WTC11 (cell line): ENCODE results near the gene MYO1H. TPM values are rescaled to one million over a fixed set of nuclear protein-coding genes. Genes with fewer than 3 reads are reported as not detected.

ENCODE experiments used
- ATAC-seq: fragments of 200-7000 bp; cut with Tn5 transposase; 2 replicates; pipeline ENCODE4 v1.10.0; 2021; ENCODE audit warnings: mild to moderate bottlenecking, moderate library complexity
- CTCF ChIA-PET: fragments of 300-600 bp; sonication (Branson Sonifier 250); formaldehyde crosslinking; loops from one replicate; lab custom pipeline; 2021; ENCODE audit warnings: antibody characterized with exemption; lab: Charles Lee
- POLR2A ChIA-PET: fragments of 350-600 bp; sonication (Branson Sonifier 250); formaldehyde crosslinking; loops from one replicate; lab custom pipeline; 2021; ENCODE audit warnings: antibody characterized with exemption; lab: Charles Lee
- DNase-seq: peaks from one replicate; pipeline ENCODE4 v3.0.0; 2021; ENCODE audit warnings: low spot score
- H3K27ac Mint-ChIP-seq: 2 replicates; pipeline ENCODE4 v1.8.0; 2021; ENCODE audit warnings: mixed read lengths
- H3K27me3 Mint-ChIP-seq: 2 replicates; pipeline ENCODE4 v1.8.0; 2021; ENCODE audit warnings: low read depth, mild to moderate bottlenecking, moderate library complexity, mixed read lengths
- H3K36me3 Mint-ChIP-seq: 2 replicates; pipeline ENCODE4 v1.8.0; 2021; ENCODE audit warnings: mixed read lengths
- H3K4me1 Mint-ChIP-seq: 2 replicates; pipeline ENCODE4 v1.8.0; 2022; ENCODE audit warnings: mixed read lengths
- H3K4me3 Mint-ChIP-seq: 2 replicates; pipeline ENCODE4 v1.8.0; 2021; ENCODE audit warnings: mild to moderate bottlenecking, moderate library complexity, mixed read lengths
- H3K9me3 Mint-ChIP-seq: 2 replicates; pipeline ENCODE4 v1.8.0; 2021; ENCODE audit warnings: mixed read lengths
- ATF1 ChIP-seq: sonication (generic); formaldehyde crosslinking; IDR thresholded peaks from 2 replicates; pipeline ENCODE4 v1.8.1; 2023; ENCODE audit warnings: mild to moderate bottlenecking, moderate library complexity, missing genetic modification reagents
- FOXP1 ChIP-seq: sonication (generic); formaldehyde crosslinking; IDR thresholded peaks from 2 replicates; pipeline ENCODE4 v1.8.0; 2022; ENCODE audit warnings: missing genetic modification reagents, mild to moderate bottlenecking, moderate library complexity, borderline replicate concordance
- HMGA2 ChIP-seq: fragments of 250-450 bp; sonication (Bioruptor Pico); IDR thresholded peaks from 2 replicates; pipeline ENCODE4 v1.4.0; 2021; ENCODE audit warnings: mild to moderate bottlenecking, moderate library complexity
- JAZF1 ChIP-seq: fragments of 250-450 bp; sonication (Bioruptor Pico); IDR thresholded peaks from 2 replicates; pipeline ENCODE4 v1.9.0; 2021; ENCODE audit warnings: moderate library complexity, mild to moderate bottlenecking, inconsistent platforms
- MYBL2 ChIP-seq: sonication (generic); formaldehyde crosslinking; IDR thresholded peaks from 2 replicates; pipeline ENCODE4 v1.8.1; 2023; ENCODE audit warnings: mild to moderate bottlenecking, moderate library complexity, missing genetic modification reagents
- NR2C2 ChIP-seq: sonication (generic); formaldehyde crosslinking; IDR thresholded peaks from 2 replicates; pipeline ENCODE4 v1.8.0; 2022; ENCODE audit warnings: mild to moderate bottlenecking, missing genetic modification reagents
- ZBTB21 ChIP-seq: sonication (generic); formaldehyde crosslinking; IDR thresholded peaks from 2 replicates; pipeline ENCODE4 v1.8.1; 2023; ENCODE audit warnings: mild to moderate bottlenecking, missing genetic modification reagents, borderline replicate concordance
- ZNF219 ChIP-seq: sonication (generic); formaldehyde crosslinking; IDR thresholded peaks from 2 replicates; pipeline ENCODE4 v1.8.0; 2023; ENCODE audit warnings: missing genetic modification reagents, mild to moderate bottlenecking, borderline replicate concordance
- ZNF423 ChIP-seq: fragments of 250-450 bp; sonication (Bioruptor Pico); IDR thresholded peaks from 2 replicates; pipeline ENCODE4 v2.1.2; 2022; ENCODE audit warnings: mild to moderate bottlenecking, moderate library complexity
- total RNA-seq: library from RNA; stranded (reverse); gene quantifications from 3 replicates; pipeline ENCODE4 v1.2.3, GENCODE V29; 2021
- TF ChIP-seq, protein P1 (sequence below): sonication (generic); formaldehyde crosslinking; IDR thresholded peaks from 2 replicates; pipeline ENCODE4 v1.8.1; 2022; ENCODE audit warnings: low read depth, mild to moderate bottlenecking, moderate library complexity, missing genetic modification reagents, borderline replicate concordance
- TF ChIP-seq, protein P2 (sequence below): sonication (generic); formaldehyde crosslinking; IDR thresholded peaks from 2 replicates; pipeline ENCODE4 v1.8.1; 2023; ENCODE audit warnings: mild to moderate bottlenecking, missing genetic modification reagents
- TF ChIP-seq, protein P3 (sequence below): sonication (generic); formaldehyde crosslinking; IDR thresholded peaks from 2 replicates; pipeline ENCODE4 v1.8.1; 2022; ENCODE audit warnings: mild to moderate bottlenecking, moderate library complexity, missing genetic modification reagents
- TF ChIP-seq, protein P4 (sequence below): fragments of 250-450 bp; sonication (Bioruptor Pico); IDR thresholded peaks from 2 replicates; pipeline ENCODE4 v1.8.0; 2021; ENCODE audit warnings: mild to moderate bottlenecking
- TF ChIP-seq, protein P5 (sequence below): sonication (generic); formaldehyde crosslinking; IDR thresholded peaks from 2 replicates; pipeline ENCODE4 v1.8.0; 2022; ENCODE audit warnings: mild to moderate bottlenecking, missing genetic modification reagents
- TF ChIP-seq, protein P6 (sequence below): fragments of 250-450 bp; sonication (Bioruptor Pico); conservative IDR thresholded peaks from 2 replicates; pipeline ENCODE4 v1.9.0; 2021; ENCODE audit warnings: mild to moderate bottlenecking
- TF ChIP-seq, protein P7 (sequence below): sonication (generic); formaldehyde crosslinking; IDR thresholded peaks from 2 replicates; pipeline ENCODE4 v1.8.0; 2023; ENCODE audit warnings: missing genetic modification reagents
- TF ChIP-seq, protein P8 (sequence below): sonication (generic); formaldehyde crosslinking; IDR thresholded peaks from 2 replicates; pipeline ENCODE4 v1.8.1; 2022; ENCODE audit warnings: low read depth, missing genetic modification reagents, borderline replicate concordance
- TF ChIP-seq, protein P9 (sequence below): sonication (generic); formaldehyde crosslinking; IDR thresholded peaks from 2 replicates; pipeline ENCODE4 v1.8.0; 2022; ENCODE audit warnings: mild to moderate bottlenecking, missing genetic modification reagents
- TF ChIP-seq, protein P10 (sequence below): sonication (generic); formaldehyde crosslinking; IDR thresholded peaks from 2 replicates; pipeline ENCODE4 v1.8.1; 2022; ENCODE audit warnings: mild to moderate bottlenecking, missing genetic modification reagents, moderate library complexity, borderline replicate concordance

MYO1H gene
- total RNA-seq, 1 experiment from 2014 or later, result 0.44 TPM

DNA sequence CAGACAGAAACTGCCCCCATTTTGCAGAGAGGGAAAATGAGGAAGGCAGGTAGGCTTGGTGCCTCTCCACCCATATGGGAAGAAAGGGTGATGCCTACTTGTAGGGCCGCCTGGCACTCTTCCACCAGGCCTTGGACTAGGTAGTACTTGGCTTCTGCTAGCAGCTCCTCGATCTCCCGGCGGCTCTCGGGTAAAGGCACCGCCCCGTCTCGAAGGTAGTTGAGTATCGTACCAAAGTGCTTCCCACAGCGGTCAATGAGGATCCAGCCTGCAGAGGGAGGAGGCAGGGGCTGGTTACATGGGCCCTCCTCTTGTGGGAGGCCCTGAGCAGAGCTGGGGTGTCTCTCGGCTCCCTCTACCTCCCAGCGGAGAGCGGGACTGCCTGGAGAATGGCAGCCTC is 112.8 kb downstream of the MYO1H start:
- Mint-ChIP-seq H3K4me3 (no peak overlapping the region), H3K27ac (peak overlapping the region; percentile 99), H3K27me3 (no peaks in the 10 kb centered on the region), H3K4me1 (peaks cover 86% of the 10 kb centered on the region), H3K36me3 (peaks cover 34% of the 10 kb centered on the region), H3K9me3 (no peaks in the 10 kb centered on the region)
- ChIA-PET CTCF (interaction anchor here (4.0 to 5.2 kb wide), 2 partner anchors 26 to 32 kb away, joined by 18 to 52 read pairs; no protein-coding TSS in a partner anchor), POLR2A (no interaction called here)
- no peak; the same call in 1 of the 2 replicates for ATAC-seq
- DNase-seq, result no peak
- TF ChIP-seq FOXP1 (CRISPR knock-in tag), result 0 out of 2 replicates have a peak, but pooled peaks have one; percentile 28
- TF ChIP-seq ZBTB21 (CRISPR knock-in tag), result no peak

DNA sequence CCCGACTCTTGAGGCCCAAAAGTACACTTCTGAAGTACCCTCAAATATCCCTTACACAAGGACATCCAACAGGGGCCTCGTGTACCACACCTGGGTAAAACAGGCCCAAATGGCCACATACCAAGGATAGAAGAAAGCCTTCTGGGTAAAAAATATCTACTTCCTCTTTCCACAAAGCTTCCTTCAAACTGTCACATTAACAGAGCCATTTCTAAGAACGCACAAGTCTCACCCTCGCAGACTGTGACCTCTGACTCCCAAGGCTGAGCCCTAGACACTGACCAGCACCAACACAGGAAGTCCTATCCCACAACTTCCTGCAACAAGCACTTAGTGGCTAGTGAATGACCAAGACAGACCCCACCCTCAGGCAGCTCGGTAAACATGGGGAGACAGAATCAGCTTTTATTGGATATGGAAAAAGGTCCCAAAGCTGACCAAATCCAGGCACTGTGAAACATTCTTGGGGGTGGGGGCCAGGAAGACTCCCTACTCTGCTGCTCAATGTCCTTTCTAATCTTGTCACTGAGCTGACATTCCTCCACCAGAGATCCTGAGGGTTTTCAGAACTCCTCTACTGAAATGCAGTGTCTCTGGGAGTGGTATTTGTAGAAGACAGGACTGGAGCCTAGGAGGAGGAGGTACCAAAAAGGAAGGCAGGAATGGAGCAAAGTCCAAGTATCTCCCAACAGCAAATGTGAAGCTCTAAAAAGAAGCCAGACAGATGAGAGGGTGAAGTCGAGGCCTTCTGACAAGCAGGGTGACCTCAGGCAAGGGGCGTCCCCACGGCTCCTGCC is 113.5 kb downstream of the MYO1H start:
- POLR2A ChIA-PET, result interaction anchor here (0.6 to 1.2 kb wide), 2 partner anchors 28 to 216 kb away, joined by 3 read pairs; no protein-coding TSS in a partner anchor
- ATAC-seq (no peak), DNase-seq (no peak)
- H3K9me3 Mint-ChIP-seq, result no peaks in the 10 kb centered on the region
- peaks cover 94% of the 10 kb centered on the region for H3K4me1 Mint-ChIP-seq
- H3K27ac Mint-ChIP-seq, result peak overlapping the region; percentile 99
- H3K36me3 Mint-ChIP-seq, result peaks cover 34% of the 10 kb centered on the region
- H3K4me3 Mint-ChIP-seq, result no peak overlapping the region
- CTCF ChIA-PET, result interaction anchor here (0.6 to 5.2 kb wide), 5 partner anchors 13 to 375 kb away, joined by 3 to 52 read pairs (median 4); partner anchors contain the start of gene KCTD10
- H3K27me3 Mint-ChIP-seq, result no peaks in the 10 kb centered on the region
- TF ChIP-seq ZNF423, result no peak
- TF ChIP-seq, protein P1, sequence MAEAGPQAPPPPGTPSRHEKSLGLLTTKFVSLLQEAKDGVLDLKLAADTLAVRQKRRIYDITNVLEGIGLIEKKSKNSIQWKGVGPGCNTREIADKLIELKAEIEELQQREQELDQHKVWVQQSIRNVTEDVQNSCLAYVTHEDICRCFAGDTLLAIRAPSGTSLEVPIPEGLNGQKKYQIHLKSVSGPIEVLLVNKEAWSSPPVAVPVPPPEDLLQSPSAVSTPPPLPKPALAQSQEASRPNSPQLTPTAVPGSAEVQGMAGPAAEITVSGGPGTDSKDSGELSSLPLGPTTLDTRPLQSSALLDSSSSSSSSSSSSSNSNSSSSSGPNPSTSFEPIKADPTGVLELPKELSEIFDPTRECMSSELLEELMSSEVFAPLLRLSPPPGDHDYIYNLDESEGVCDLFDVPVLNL, result no peak
- no peak for TF ChIP-seq ATF1 (CRISPR knock-in tag)
- TF ChIP-seq, protein P2, sequence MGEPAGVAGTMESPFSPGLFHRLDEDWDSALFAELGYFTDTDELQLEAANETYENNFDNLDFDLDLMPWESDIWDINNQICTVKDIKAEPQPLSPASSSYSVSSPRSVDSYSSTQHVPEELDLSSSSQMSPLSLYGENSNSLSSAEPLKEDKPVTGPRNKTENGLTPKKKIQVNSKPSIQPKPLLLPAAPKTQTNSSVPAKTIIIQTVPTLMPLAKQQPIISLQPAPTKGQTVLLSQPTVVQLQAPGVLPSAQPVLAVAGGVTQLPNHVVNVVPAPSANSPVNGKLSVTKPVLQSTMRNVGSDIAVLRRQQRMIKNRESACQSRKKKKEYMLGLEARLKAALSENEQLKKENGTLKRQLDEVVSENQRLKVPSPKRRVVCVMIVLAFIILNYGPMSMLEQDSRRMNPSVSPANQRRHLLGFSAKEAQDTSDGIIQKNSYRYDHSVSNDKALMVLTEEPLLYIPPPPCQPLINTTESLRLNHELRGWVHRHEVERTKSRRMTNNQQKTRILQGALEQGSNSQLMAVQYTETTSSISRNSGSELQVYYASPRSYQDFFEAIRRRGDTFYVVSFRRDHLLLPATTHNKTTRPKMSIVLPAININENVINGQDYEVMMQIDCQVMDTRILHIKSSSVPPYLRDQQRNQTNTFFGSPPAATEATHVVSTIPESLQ (CRISPR knock-in tag), result no peak
- TF ChIP-seq, protein P3, sequence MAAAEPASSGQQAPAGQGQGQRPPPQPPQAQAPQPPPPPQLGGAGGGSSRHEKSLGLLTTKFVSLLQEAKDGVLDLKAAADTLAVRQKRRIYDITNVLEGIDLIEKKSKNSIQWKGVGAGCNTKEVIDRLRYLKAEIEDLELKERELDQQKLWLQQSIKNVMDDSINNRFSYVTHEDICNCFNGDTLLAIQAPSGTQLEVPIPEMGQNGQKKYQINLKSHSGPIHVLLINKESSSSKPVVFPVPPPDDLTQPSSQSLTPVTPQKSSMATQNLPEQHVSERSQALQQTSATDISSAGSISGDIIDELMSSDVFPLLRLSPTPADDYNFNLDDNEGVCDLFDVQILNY (CRISPR knock-in tag), result no peak
- TF ChIP-seq, protein P4, sequence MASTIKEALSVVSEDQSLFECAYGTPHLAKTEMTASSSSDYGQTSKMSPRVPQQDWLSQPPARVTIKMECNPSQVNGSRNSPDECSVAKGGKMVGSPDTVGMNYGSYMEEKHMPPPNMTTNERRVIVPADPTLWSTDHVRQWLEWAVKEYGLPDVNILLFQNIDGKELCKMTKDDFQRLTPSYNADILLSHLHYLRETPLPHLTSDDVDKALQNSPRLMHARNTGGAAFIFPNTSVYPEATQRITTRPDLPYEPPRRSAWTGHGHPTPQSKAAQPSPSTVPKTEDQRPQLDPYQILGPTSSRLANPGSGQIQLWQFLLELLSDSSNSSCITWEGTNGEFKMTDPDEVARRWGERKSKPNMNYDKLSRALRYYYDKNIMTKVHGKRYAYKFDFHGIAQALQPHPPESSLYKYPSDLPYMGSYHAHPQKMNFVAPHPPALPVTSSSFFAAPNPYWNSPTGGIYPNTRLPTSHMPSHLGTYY, result no peak
- TF ChIP-seq HMGA2 (CRISPR knock-in tag), result no peak
- no peak for TF ChIP-seq NR2C2 (CRISPR knock-in tag)
- TF ChIP-seq, protein P5, sequence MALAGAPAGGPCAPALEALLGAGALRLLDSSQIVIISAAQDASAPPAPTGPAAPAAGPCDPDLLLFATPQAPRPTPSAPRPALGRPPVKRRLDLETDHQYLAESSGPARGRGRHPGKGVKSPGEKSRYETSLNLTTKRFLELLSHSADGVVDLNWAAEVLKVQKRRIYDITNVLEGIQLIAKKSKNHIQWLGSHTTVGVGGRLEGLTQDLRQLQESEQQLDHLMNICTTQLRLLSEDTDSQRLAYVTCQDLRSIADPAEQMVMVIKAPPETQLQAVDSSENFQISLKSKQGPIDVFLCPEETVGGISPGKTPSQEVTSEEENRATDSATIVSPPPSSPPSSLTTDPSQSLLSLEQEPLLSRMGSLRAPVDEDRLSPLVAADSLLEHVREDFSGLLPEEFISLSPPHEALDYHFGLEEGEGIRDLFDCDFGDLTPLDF, result no peak
- TF ChIP-seq JAZF1, result no peak
- TF ChIP-seq MYBL2 (CRISPR knock-in tag), result no peak
- TF ChIP-seq, protein P6, sequence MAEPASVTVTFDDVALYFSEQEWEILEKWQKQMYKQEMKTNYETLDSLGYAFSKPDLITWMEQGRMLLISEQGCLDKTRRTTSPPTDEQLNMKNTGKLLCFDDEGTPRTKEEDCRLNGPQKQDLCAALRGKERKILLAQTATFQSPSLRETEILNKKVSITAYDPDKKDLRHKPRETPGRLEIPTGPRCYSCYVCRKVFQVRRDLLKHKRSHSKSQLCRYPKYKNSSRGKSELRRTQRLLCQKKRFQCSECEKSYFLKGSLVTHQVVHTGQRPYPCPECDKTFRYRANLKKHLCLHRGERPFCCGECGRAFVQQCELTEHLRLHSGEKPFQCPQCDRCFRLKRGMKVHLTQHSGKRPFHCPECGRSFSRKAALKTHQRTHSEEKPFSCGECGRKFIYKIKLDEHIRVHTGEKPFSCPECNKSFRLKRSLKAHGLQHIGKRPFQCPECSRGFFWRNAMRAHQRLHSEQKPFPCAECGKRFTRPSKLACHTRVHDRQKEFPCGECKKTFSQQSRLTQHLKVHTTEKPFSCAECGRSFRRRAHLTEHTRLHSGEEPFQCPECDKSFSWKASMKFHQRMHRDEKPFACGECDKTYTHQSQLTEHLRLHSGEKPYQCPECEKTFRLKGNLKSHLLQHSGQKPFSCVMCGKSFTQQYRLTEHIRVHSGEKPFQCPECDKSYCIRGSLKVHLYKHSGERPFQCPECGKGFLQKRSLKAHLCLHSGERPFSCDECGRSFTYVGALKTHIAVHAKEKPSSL, result no peak
- TF ChIP-seq, protein P7, sequence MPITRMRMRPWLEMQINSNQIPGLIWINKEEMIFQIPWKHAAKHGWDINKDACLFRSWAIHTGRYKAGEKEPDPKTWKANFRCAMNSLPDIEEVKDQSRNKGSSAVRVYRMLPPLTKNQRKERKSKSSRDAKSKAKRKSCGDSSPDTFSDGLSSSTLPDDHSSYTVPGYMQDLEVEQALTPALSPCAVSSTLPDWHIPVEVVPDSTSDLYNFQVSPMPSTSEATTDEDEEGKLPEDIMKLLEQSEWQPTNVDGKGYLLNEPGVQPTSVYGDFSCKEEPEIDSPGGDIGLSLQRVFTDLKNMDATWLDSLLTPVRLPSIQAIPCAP (CRISPR knock-in tag), result no peak
- TF ChIP-seq, protein P8, sequence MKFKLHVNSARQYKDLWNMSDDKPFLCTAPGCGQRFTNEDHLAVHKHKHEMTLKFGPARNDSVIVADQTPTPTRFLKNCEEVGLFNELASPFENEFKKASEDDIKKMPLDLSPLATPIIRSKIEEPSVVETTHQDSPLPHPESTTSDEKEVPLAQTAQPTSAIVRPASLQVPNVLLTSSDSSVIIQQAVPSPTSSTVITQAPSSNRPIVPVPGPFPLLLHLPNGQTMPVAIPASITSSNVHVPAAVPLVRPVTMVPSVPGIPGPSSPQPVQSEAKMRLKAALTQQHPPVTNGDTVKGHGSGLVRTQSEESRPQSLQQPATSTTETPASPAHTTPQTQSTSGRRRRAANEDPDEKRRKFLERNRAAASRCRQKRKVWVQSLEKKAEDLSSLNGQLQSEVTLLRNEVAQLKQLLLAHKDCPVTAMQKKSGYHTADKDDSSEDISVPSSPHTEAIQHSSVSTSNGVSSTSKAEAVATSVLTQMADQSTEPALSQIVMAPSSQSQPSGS (CRISPR knock-in tag), result no peak
- TF ChIP-seq ZNF219 (CRISPR knock-in tag), result no peak
- TF ChIP-seq, protein P9, sequence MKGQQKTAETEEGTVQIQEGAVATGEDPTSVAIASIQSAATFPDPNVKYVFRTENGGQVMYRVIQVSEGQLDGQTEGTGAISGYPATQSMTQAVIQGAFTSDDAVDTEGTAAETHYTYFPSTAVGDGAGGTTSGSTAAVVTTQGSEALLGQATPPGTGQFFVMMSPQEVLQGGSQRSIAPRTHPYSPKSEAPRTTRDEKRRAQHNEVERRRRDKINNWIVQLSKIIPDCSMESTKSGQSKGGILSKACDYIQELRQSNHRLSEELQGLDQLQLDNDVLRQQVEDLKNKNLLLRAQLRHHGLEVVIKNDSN (CRISPR knock-in tag), result no peak
- TF ChIP-seq, protein P10, sequence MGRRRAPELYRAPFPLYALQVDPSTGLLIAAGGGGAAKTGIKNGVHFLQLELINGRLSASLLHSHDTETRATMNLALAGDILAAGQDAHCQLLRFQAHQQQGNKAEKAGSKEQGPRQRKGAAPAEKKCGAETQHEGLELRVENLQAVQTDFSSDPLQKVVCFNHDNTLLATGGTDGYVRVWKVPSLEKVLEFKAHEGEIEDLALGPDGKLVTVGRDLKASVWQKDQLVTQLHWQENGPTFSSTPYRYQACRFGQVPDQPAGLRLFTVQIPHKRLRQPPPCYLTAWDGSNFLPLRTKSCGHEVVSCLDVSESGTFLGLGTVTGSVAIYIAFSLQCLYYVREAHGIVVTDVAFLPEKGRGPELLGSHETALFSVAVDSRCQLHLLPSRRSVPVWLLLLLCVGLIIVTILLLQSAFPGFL (CRISPR knock-in tag), result no peak
